ENCODE measurements around the gene ZC3H14.

ZC3H14 gene

GRCh38 chr14:88616697-88617096 lies 53.9 kb downstream of the ZC3H14 start:
- H3K9me3 ChIP-seq (ENCODE audit: insufficient read depth, low read length, severe bottlenecking): no peaks in the 10 kb centered on the region
- H3K4me1 ChIP-seq (ENCODE audit: insufficient read depth, low read length): no peaks in the 10 kb centered on the region
- H3K4me2 ChIP-seq (ENCODE audit: insufficient read depth, low read length): no peak overlapping the region
- H3K27ac ChIP-seq (ENCODE audit: low read length): no peak overlapping the region
- H3K36me3 ChIP-seq (ENCODE audit: insufficient read depth, low read length): peaks cover 64% of the 10 kb centered on the region
- no peak for ATAC-seq (ENCODE audit: insufficient read depth, low read depth)
- H4K20me1 ChIP-seq (ENCODE audit: insufficient read depth, low read length): no peaks in the 10 kb centered on the region
- no peak overlapping the region for H3K4me3 ChIP-seq (ENCODE audit: low read depth in 1 of 2, low read length in 2 of 2)
- no peaks in the 10 kb centered on the region for H3K79me2 ChIP-seq (ENCODE audit: insufficient read depth, low read length)
- no peaks in the 10 kb centered on the region for H3K27me3 ChIP-seq (ENCODE audit: insufficient read depth, low read length, poor library complexity)
- DNase-seq: no peak
- no peak overlapping the region for H3K9ac ChIP-seq (ENCODE audit: low read depth, low read length)
- H2AFZ ChIP-seq (ENCODE audit: low read depth, low read length): no peak overlapping the region
- TF ChIP-seq CTCF (IDR thresholded peaks at IDR 0.05; ENCODE audit: borderline replicate concordance, extremely low read depth, low read length, poor library complexity, severe bottlenecking): no peak
- TF ChIP-seq EZH2 (IDR thresholded peaks at IDR 0.05; ENCODE audit: borderline replicate concordance, low read depth, low read length, severe bottlenecking): no peak

- Histone ChIP-seq H3K27me3 (ENCODE audit: insufficient read depth, low read length, poor library complexity) (no peaks in the 10 kb centered on the region), H3K79me2 (ENCODE audit: insufficient read depth, low read length) (no peaks in the 10 kb centered on the region), H3K4me1 (ENCODE audit: insufficient read depth, low read length) (no peaks in the 10 kb centered on the region), H3K4me3 (ENCODE audit: low read depth in 1 of 2, low read length in 2 of 2) (no peak overlapping the region), H3K4me2 (ENCODE audit: insufficient read depth, low read length) (no peak overlapping the region), H2AFZ (ENCODE audit: low read depth, low read length) (no peak overlapping the region), H3K27ac (ENCODE audit: low read length) (no peak overlapping the region), H3K36me3 (ENCODE audit: insufficient read depth, low read length) (peaks cover 61% of the 10 kb centered on the region), H3K9me3 (ENCODE audit: insufficient read depth, low read length, severe bottlenecking) (no peaks in the 10 kb centered on the region), H3K9ac (ENCODE audit: low read depth, low read length) (no peak overlapping the region), H4K20me1 (ENCODE audit: insufficient read depth, low read length) (no peaks in the 10 kb centered on the region)
- no peak for DNase-seq
- TF ChIP-seq CTCF (IDR thresholded peaks at IDR 0.05; ENCODE audit: borderline replicate concordance, extremely low read depth, low read length, poor library complexity, severe bottlenecking): no peak
- no peak for TF ChIP-seq EZH2 (IDR thresholded peaks at IDR 0.05; ENCODE audit: borderline replicate concordance, low read depth, low read length, severe bottlenecking)
- ATAC-seq (ENCODE audit: insufficient read depth, low read depth): no peak
Observed at GRCh38 chr14:88617479-88617878, 54.6 kb downstream of the ZC3H14 start.

GRCh38 chr14:88618476-88618875 lies 55.6 kb downstream of the ZC3H14 start:
- no peaks in the 10 kb centered on the region for H3K4me1 ChIP-seq (ENCODE audit: insufficient read depth, low read length)
- H3K9ac ChIP-seq (ENCODE audit: low read depth, low read length): no peak overlapping the region
- DNase-seq (no peak), ATAC-seq (ENCODE audit: insufficient read depth, low read depth) (no peak)
- no peak overlapping the region for H3K27ac ChIP-seq (ENCODE audit: low read length)
- no peak overlapping the region for H3K4me2 ChIP-seq (ENCODE audit: insufficient read depth, low read length)
- no peaks in the 10 kb centered on the region for H3K9me3 ChIP-seq (ENCODE audit: insufficient read depth, low read length, severe bottlenecking)
- H3K36me3 ChIP-seq (ENCODE audit: insufficient read depth, low read length): peaks cover 53% of the 10 kb centered on the region
- H4K20me1 ChIP-seq (ENCODE audit: insufficient read depth, low read length): no peaks in the 10 kb centered on the region
- TF ChIP-seq EZH2 (IDR thresholded peaks at IDR 0.05; ENCODE audit: borderline replicate concordance, low read depth, low read length, severe bottlenecking): no peak
- TF ChIP-seq CTCF (IDR thresholded peaks at IDR 0.05; ENCODE audit: borderline replicate concordance, extremely low read depth, low read length, poor library complexity, severe bottlenecking): no peak
- no peaks in the 10 kb centered on the region for H3K27me3 ChIP-seq (ENCODE audit: insufficient read depth, low read length, poor library complexity)
- H3K4me3 ChIP-seq (ENCODE audit: low read depth in 1 of 2, low read length in 2 of 2): no peak overlapping the region
- H3K79me2 ChIP-seq (ENCODE audit: insufficient read depth, low read length): no peaks in the 10 kb centered on the region
- no peak overlapping the region for H2AFZ ChIP-seq (ENCODE audit: low read depth, low read length)

GRCh38 chr14:88621100-88621499 lies 58.3 kb downstream of the ZC3H14 start:
- no peaks in the 10 kb centered on the region for H4K20me1 ChIP-seq (ENCODE audit: insufficient read depth, low read length)
- no peak overlapping the region for H3K27ac ChIP-seq (ENCODE audit: low read length)
- TF ChIP-seq EZH2 (IDR thresholded peaks at IDR 0.05; ENCODE audit: borderline replicate concordance, low read depth, low read length, severe bottlenecking): no peak
- no peak for TF ChIP-seq CTCF (IDR thresholded peaks at IDR 0.05; ENCODE audit: borderline replicate concordance, extremely low read depth, low read length, poor library complexity, severe bottlenecking)

More at GRCh38 chr14:88621100-88621499, 58.3 kb downstream of the ZC3H14 start:
- Histone ChIP-seq H3K9ac (ENCODE audit: low read depth, low read length) (no peak overlapping the region), H3K4me1 (ENCODE audit: insufficient read depth, low read length) (no peaks in the 10 kb centered on the region), H3K79me2 (ENCODE audit: insufficient read depth, low read length) (no peaks in the 10 kb centered on the region), H3K27me3 (ENCODE audit: insufficient read depth, low read length, poor library complexity) (no peaks in the 10 kb centered on the region), H3K9me3 (ENCODE audit: insufficient read depth, low read length, severe bottlenecking) (no peaks in the 10 kb centered on the region), H3K4me2 (ENCODE audit: insufficient read depth, low read length) (no peak overlapping the region), H2AFZ (ENCODE audit: low read depth, low read length) (no peak overlapping the region), H3K4me3 (ENCODE audit: low read depth in 1 of 2, low read length in 2 of 2) (no peak overlapping the region), H3K36me3 (ENCODE audit: insufficient read depth, low read length) (peaks cover 36% of the 10 kb centered on the region)
- ATAC-seq (ENCODE audit: insufficient read depth, low read depth) (no peak), DNase-seq (no peak)

All from DND-41 (cell line).